Inferior parietal cortex (tissue), 1 donor: Measurements from ENCODE around the gene MOB3B.
"Not testable (repeated sequence)": the region's sequence is repeated elsewhere in the genome, so short reads cannot be mapped to it uniquely, and the experiment has no call there.

Source experiments
- DNase-seq: peaks from one replicate; pipeline ENCODE4 v3.0.0-alpha.2; 2016; ENCODE audit errors: extremely low spot score

The MOB3B gene

DNA sequence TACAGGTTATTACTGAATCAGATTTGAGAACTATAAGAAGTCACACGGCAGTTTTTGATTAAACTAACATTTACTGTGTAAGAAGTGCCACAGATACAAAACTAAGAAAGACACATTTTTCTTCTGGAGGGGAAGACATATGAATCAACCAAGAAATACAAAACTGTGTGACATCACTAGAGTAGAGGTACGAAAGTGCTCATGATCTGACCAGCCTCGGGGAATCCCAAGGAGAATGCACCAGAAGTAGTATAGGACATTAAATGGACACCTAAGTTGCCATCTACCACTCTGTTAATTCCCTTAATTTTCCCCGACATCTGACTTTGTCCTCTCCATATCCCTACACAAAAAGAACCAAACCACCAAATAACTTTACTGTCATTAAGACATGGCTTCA lies 10.8 kb downstream of the MOB3B start:
- no peak for DNase-seq

DNA sequence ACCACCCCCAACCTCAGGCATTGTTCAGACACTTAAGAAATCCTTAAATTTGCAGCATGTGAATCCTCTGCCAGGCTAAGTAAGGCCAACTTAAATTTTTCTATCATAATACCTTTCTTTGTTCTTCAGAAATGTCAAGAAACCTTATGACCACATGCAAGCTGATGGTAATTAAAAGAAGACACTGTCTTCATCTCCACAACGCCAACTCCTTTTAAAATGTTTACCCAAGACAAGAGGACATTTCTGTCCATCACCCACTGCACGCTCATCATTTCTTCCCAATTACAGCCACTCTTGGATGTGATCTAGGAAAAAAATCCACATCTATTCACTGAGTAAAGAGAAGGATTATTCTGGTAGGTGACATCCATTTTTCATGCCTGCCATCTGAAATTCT lies 11.6 kb downstream of the MOB3B start:
- no peak for DNase-seq

DNA sequence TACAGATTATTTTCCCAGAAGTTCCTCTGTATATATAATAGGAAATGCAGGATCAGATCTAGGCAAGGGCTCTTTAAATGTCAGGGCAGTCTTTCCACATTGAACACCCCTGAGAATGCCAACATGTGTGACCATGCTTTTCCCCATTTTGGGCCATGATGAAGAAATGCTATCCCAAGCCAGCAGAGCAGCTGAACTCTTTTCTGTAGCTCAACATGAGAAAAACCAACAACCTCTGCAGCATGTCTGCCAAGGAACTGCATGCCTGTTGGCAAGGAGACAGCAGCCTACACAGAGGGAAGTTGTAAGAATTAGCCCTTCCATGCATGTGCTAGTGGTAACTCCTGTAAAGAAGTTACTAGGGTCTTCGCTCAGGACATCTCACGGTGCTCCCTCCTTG lies 15.1 kb downstream of the MOB3B start:
- DNase-seq, result no peak

DNA sequence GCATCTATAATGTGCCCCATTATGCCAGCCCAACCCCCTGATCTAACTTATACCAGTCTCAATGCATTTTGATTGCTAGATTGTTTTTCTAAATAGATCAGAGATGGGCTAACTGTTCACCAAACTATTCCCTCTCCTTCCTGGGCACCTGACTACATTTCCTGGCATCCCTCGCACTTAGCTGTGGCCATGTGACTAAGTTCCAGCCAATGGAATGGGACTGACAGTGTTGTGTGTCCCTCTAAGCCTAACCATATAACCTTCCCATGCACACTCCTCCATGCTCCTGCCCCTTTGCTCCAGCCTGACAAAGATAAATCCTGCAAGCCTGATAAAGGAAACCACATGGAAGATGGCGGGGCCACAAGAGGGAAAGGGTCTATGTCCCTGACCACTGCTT lies 17.8 kb downstream of the MOB3B start:
- DNase-seq, result no peak

DNA sequence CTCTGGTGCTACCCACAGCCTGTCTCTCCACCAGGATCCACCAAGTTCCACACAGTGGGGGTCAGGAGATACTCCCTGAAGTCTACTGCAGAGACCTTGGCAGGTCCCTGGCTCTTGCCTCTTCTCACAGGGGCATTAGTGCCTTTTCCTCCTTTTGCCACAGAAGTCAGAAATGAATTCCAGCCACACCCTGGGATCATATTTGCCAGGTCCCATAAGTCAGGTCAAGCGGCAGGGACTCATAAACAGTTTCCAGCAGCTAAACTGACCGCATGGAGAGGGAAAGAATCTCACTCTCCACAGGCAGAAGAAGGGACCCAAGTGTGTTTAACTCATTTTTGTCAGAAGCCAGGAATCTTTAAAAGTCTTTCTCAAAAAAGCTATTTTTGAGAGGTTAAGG lies 18.8 kb downstream of the MOB3B start:
- no peak for DNase-seq

DNA sequence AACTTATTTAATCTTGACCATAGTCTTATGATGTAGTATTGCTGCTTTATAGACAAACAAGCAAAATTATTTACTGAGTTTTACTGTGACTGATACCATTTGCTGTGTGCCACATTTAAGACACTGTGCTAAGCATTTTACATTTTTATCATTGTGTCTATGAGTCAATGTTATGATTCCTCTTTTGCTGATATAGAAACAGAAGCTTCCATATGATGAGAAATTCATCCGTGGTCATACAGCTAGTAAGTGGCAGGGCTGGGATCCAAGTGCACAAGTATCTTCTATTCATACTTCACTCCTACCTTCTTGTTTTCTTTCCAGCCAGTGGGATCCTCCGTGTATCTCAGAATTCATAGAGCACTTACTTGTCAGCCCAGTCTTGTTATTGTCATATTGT lies 22.6 kb downstream of the MOB3B start:
- no peak for DNase-seq

DNA sequence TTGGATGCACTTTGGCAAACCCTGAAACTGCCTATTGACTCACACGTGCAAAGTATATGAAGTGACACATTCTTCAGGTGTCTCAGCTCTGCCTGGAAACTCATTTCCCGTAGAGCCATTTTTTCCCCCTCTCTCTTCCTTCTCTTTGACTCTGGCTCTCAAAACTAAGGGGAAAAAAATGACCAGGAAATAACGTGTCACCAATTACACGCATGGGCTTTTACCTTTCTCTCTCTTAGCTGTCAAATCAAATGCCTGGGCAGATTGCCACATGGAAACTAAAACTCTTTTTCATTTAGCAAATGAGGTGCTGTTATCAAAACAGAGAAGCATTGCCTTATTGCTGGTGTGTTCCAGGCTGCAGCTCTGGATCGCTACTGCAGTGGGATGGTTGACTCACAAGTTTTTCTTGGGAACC lies 23.9 kb downstream of the MOB3B start:
- DNase-seq, result no peak

DNA sequence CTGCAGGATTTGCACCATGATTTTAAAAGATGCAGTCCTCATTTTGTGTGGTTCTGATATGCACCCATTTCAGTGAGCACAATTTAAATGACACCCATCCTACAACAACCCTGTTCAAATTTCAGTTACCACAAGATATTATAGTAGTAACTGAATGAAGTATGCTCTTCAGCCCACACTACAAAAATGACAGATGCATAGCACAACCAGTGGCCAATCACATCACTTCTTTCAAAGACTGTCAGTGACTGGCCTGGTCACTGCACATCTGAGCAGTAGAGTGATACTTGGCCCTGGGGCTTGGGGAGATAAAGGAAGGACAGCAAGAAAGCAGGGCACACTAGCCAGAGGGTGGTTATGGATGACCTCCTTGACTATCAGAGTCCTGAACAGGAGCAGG lies 25.4 kb downstream of the MOB3B start:
- DNase-seq, result no peak

DNA sequence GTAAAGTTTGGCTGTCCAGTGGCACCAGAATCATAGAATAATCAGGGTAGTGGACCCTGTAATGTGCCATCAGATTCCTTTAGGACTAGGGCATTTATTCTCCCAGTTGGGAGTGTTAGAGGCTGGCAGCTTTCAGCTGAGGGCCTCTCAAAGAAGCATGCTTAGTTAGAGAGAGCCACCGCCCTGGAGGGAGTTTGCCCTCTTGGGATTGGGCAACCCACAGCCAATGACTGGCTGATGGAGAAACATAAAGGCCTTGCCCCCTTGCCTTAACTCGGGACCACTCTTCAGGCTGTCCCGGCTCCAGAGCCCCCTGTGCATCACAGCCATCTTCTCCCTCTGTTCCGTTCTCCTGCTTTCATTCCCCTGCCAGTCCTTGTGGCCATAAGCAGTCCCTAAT lies 26.0 kb downstream of the MOB3B start:
- DNase-seq, result no peak

DNA sequence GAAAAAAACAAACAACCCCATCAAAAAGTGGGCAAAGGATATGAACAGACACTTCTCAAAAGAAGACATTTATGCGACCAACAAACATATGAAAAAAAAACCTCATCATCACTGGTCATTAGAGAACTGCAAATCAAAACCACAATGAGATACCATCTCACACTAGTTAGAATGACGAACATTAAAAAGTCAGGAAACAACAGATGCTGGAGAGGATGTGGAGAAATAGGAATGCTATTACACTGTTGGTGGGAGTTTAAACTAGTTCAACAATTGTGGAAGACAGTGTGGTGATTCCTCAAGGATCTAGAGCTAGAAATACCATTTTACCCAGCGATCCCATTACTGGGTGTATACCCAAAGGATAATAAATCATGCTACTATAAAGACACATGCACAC lies 28.7 kb downstream of the MOB3B start:
- DNase-seq, result not testable (repeated sequence)

DNA sequence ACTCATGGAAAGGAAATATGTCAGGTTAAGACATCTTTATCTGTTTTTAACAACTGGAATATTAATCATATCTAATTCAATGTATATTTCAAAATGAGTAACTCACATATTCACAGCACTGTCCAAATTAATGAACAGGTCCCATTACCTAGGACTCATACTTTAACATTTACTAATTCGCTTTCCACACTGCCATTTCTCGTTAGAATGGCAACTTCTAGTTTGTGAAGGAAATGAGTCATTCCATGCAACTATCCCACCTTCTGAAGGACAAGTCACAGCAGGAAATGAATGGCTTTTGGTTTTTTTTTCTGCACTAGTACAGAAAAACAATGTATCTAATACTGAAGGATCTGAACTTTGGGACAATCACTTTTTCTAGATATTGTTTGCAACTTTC lies 30.2 kb downstream of the MOB3B start:
- DNase-seq, result no peak

DNA sequence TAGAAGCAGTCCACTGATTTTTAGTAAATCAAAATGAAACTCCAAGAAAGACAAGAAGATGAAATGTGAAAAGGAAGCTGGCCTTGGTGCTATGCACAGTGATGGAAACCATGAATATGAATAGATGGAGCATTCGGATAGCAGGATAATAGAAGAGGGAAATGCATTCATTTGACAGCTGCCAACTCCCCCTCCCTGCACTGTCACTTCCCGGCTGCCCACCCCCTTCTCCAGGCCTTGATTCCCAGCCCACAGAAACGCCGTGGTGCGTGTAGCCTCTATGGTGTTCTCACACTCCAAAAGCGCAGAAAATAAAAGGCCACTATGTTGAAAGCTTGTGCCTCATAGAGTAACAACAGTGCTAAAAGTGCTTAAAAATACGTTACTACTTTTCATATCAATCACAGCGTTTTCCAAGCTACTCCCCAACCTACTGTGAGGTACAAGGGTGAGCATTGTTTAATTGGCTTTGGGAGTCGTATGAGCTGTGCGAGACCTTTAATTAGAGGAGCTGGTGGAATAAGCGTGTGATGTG lies 31.7 kb downstream of the MOB3B start:
- DNase-seq, result no peak

DNA sequence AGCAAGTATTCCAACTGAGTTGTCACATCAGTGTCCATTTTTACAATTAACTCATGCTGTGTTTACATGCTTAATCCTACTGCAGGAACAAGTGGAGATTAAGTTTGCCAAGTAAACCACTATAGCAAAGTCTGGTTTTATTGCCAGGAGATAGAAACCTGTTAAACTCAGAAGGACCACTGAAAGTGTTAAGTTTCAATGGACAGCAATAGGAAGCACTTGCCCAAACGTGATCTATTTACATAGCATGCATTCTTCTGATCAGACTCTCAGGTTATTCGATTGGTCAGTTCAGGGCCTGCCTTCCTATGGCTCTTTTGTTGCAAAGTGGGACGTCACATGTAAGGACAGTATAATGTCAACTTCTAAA lies 33.5 kb downstream of the MOB3B start:
- DNase-seq, result no peak

DNA sequence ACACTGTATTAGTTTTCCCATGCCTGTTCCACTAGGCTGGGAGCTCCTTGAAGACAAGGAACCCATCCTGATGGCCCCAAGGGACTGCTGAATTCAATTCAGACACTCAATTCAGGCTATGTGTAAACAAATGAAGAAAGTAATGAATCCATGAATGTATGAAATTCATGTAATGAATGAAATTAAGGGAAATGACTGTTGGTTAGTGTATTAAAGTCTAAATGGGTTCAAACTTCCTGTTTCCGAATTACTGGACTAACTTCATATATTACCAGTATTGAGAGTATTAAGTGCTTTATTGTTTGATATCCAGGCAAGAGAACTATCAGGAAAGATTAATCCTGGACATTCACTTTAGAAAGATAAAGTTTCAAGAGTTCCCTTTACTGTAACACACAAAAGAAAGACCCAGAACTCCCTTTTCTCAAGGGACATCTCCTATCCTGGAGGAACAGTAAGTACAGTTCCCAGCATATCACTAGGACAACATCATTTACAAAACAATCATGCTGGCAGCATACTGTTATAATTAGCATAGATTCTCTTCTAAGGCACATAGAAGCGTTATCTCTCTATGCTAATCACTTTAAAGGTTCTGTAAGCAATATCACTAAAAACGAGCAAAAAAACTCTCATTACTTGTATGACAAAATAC lies 34.0 kb downstream of the MOB3B start:
- DNase-seq, result no peak

DNA sequence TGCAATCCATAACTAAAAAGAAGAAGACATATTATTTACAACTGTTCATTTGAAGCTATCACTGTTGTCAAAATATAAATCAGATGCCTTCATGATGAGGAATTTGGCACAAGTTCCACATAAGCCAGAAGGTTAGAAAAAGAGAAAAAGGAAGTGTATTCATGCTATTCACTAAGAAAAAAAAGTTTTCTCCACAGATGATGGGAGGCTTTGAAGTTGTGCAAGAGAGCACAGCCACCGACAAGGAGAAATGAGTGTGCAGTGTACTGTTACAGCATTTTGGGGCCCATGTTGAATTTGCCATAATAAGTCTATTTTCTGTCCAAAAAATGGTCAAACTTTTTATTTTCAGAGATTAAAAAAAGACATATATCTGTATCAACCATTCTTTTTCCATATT lies 38.5 kb downstream of the MOB3B start:
- no peak for DNase-seq

DNA sequence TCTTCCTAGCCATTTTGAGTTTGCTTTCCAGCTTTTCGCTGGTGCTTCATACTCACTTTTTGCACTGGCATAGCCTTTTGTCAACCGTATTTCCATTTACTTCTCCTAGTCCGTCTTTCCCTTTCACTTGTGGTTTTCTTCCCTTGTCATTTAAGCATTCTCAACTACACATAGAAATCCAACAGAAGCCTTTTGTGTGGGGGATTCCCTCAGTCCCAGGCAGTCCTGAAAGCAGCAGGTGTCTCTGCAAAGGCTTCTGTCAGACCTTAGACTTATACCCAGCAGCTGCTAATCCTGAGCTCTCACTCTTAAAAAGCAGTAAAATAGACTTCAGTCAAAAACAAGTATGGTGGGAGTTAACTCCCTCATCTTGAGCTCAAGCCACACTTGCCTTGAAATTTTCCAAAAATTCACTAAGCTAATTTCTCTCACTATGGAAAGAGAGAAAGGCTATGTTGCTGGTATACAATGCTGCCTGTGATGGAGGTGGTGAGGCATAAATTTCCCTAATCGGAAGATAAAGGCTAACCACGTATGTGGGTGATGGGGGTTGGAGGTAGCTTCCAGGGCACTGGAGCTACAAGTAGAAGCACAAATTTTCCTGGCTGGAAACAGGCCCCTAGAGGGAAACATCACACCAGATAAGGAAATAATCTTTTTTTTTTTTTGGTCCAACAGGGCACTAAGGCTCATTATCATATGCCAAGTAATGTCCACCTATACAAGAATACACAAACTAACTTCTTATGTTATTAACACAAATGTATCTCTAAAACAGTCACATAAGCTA lies 40.3 kb downstream of the MOB3B start:
- no peak for DNase-seq

DNA sequence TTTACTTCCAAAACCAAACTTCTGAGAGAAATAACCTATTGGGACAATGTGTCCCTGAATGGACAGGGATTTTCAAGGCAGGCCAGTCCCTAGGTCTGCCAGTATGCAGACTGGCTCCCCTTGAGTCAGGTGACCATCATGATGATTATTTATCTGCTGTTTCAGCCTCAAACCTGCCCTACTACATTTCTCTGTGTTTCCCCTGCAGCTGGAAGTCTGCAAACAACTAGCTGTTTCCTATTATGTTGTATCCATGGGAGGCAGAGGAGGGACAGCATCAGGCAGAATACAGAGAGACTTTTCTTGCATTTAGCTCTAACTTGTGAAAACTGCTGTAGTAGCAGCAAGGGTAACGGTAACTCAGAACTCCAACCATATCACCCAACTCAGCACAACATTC lies 41.7 kb downstream of the MOB3B start:
- no peak for DNase-seq

DNA sequence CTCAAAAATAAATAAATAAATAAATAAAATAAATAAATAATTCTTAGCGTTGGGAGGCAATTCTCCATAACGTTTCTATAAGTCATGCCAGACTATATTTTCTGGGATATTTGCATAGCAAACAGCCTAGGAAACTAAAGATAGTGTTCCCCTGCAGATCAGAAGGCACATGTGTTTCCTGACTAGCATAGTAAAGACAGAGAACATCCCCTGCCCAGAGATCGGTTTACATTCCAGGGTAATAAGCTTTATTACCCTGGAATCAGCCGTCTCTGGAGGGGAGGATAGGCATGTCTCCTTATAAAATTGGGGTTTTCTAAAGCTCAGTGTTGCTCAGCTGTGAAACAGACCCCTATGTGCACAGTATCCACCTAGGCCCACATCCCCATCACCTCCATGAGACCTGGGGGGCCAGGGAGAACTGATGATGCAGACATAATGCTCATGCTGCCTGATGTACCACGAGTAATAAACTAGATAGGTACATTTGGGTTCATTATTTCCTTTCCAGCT lies 42.4 kb downstream of the MOB3B start:
- DNase-seq, result no peak

DNA sequence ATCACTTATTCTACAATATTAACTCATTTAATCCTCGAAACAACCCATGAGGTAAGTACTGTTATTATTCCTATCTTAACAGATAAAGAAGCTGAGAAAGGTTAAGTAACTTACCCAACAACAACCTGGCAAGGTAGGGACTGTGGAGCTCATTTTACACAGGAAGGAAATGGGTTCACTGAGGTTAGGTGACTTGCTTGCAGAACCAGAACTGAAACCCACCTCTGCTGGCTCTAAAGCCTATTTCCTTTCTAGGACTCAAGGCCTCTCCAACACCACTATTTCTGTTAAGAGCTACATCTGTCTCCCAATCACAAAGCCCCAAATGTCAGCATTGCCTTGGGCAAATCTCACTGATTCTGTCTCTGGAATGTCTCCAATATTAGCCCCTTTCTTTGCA lies 44.5 kb downstream of the MOB3B start:
- DNase-seq, result no peak

DNA sequence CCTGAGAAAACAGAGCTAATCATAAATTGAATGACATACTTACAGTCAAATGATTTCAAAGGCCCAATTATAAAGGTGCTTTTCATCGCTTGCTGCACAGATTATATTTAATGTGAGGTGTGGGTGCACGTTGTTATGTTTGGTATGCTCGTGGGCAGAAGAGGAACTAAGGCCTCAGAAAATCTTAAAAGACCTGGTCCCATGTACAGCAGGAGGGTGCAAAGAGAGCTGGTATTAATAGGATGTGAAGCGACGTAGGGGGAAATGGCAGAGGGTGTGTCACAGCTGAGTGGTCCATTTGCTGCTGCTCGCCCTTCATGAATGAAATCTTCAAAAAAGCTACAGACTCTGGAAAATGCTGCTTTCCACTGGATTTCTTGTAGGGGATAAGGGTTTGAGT lies 46.0 kb downstream of the MOB3B start:
- DNase-seq, result no peak

DNA sequence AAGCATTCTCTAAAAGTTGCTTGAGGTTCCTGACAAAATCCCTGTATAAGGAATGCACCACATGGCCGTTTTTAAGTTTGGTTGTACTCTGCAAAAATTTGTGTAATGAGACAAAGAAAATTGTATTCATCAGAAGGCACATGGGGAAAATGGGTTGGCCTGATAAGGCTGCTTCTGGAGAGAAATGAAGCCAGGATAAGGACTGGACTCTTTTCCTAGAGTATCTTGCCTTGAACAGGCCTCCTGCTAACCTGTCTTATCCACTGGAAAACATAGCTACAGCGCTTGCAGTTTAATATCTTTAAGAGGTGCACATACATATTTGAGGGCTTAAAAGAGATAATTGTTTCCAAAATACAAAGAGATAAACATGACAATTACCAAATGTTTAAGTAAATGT lies 46.9 kb downstream of the MOB3B start:
- no peak for DNase-seq

DNA sequence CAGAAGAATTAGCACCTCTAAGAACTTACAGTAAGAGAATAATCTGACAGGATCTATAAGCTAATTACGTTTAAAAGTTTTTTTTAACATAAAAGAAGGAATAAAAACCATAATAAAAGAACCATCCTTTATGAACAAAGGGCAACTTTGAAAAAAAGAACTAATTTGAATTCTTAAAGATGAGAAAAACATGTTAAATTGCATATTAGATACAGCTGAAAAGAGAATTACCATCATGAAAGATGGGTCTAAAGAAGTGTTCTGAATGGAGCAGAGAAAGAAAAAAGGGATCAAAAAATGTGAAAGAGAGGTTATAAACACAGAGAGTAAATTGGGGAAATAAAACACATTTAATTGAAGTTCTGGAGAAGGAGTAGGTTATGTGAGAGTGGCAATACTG lies 51.3 kb downstream of the MOB3B start:
- DNase-seq, result no peak

DNA sequence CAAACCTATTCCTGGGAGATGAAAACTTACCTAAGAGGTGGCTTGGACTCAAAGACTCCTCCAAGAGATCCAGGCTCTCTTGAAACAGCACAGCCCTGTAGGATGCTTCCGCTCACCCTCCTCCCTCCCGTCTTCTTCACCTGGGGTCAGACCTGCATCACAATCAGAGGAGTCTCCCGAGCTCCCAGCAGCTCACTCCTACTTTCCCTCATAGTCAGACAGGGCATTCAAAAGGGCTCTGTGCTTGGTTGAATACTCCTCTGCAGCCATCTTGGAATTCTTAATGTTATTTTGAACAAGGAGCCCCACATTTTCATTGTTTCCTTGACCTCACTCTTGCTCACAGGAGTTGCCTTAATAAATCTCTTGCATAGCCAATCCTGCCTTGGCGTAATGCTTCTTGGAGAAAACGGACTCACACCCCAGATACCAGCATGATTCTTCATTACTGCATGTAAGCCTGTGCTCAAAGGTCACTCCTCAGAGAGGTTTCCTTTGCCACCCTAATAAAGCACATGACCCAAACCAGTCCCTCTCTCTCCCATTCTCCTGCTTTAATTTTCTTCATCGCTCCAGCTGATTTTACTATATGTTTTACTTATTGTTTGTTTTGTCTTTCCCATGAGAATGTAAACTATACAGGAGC lies 52.6 kb downstream of the MOB3B start:
- DNase-seq, result no peak
